ENCODE measurements around the gene CCDC136.

Gene CCDC136

DNA sequence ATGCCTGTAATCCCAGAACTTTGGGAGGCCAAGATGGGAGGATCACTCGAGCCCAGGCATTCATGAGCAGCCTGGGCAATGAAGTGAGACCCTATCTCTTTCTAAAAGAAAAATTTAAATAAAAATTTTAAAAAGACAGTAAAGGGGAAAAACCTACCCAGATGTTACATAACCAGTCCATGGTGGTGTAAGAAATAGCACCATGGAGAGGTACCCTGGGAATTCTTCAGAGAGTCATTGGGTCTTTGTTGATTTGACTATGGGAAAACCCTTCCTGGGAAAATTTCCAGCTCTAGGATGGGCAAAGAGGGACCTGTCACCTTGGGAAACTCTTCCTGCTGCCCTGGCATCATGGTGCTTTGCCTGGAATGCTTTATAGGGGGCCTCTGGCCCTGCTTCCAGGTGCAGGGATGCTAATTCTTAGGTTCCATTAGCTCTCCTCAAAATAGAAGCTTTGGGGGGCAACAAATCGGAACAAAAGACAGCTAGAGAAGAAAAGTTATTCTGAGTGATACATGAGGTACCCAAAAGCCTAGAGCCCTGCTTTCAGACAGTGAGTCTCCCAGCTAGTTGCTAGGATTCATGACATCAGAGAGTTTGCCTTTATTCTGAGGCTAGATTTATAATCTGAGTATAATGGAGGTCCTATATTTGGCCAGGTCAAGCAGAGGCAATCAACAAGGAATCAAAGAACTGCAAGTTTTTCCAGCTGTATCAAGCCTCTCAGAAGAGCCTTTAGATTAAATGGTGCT lies 10.1 kb downstream of the CCDC136 start:
- in situ Hi-C loops (cut with MboI; ENCODE audit: low pct_unique_long_range_greater_than_20kb, low sequenced_read_pairs, unreplicated experiment) = no loop called here
- no peak for DNase-seq (ENCODE audit: low spot score)
- TF ChIP-seq, protein P1, sequence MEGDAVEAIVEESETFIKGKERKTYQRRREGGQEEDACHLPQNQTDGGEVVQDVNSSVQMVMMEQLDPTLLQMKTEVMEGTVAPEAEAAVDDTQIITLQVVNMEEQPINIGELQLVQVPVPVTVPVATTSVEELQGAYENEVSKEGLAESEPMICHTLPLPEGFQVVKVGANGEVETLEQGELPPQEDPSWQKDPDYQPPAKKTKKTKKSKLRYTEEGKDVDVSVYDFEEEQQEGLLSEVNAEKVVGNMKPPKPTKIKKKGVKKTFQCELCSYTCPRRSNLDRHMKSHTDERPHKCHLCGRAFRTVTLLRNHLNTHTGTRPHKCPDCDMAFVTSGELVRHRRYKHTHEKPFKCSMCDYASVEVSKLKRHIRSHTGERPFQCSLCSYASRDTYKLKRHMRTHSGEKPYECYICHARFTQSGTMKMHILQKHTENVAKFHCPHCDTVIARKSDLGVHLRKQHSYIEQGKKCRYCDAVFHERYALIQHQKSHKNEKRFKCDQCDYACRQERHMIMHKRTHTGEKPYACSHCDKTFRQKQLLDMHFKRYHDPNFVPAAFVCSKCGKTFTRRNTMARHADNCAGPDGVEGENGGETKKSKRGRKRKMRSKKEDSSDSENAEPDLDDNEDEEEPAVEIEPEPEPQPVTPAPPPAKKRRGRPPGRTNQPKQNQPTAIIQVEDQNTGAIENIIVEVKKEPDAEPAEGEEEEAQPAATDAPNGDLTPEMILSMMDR (IDR thresholded peaks at IDR 0.05; ENCODE audit: extremely low read depth, insufficient read depth, missing control alignments) = no peak

DNA sequence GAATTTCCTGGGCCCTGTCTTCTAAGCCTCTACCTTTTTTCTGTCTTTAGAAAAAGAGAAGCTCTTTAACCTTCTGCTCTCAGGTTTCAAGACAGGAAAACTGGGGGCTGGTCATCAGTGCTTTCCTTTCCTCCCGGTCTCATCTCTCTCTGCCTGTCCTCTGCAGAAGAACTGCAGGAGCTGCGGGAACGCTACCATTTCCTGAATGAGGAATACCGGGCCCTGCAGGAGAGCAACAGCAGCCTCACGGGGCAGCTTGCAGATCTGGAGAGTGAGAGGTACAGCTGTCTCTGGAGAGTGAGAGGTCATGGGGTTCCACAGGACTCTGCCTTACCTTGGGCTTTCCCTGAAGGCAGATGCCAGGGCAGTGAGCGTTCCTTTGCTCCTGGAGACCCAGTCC lies 12.7 kb downstream of the CCDC136 start:
- in situ Hi-C loops (cut with MboI; ENCODE audit: low pct_unique_long_range_greater_than_20kb, low sequenced_read_pairs, unreplicated experiment) = no loop called here

DNA sequence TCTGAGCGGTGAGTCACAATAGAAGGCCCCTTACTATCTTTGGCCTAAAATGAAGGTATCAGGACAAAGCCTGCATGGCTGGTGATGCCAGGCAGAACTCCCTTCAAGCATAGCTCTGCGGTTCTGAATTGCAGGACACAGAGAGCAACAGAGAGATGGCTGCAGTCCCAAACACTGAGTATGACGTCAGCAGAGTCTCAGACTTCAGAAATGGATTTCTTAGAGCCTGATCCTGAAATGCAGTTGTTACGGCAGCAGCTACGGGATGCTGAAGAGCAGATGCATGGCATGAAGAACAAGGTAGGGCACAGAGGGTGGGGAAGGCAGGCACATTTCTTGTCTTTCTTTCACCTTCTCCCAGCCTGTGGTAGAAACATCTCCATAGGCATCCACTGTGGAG lies 13.5 kb downstream of the CCDC136 start:
- no peak for DNase-seq (ENCODE audit: low spot score)
- TF ChIP-seq, protein P1 (IDR thresholded peaks at IDR 0.05; ENCODE audit: extremely low read depth, insufficient read depth, missing control alignments) = no peak
- in situ Hi-C loops (cut with MboI; ENCODE audit: low pct_unique_long_range_greater_than_20kb, low sequenced_read_pairs, unreplicated experiment) = no loop called here

More for the DNA sequence above, 12.7 kb downstream of the CCDC136 start:
- no peak for DNase-seq (ENCODE audit: low spot score)
- TF ChIP-seq, protein P1 (IDR thresholded peaks at IDR 0.05; ENCODE audit: extremely low read depth, insufficient read depth, missing control alignments) = no peak

DNA sequence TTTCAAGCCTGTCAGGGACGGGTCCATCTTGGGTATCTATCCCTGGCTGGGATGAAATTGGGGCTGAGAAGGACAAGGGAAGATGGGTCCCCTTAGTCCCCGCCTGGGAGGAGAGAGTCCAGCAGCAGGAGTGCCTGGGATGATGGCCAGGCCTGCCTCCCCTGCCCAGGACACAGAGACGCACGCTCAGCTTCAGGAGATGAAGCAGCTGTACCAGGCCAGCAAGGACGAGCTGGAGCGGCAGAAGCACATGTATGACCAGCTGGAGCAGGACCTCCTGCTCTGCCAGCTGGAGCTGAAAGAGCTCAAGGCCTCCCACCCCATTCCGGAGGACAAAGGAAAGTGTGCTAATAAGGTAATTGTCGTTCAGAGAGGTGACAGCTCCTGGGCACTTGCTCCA lies 15.4 kb downstream of the CCDC136 start:
- TF ChIP-seq, protein P1 (IDR thresholded peaks at IDR 0.05; ENCODE audit: extremely low read depth, insufficient read depth, missing control alignments) = no peak
- DNase-seq (ENCODE audit: low spot score) = no peak
- in situ Hi-C loops (cut with MboI; ENCODE audit: low pct_unique_long_range_greater_than_20kb, low sequenced_read_pairs, unreplicated experiment) = no loop called here

DNA sequence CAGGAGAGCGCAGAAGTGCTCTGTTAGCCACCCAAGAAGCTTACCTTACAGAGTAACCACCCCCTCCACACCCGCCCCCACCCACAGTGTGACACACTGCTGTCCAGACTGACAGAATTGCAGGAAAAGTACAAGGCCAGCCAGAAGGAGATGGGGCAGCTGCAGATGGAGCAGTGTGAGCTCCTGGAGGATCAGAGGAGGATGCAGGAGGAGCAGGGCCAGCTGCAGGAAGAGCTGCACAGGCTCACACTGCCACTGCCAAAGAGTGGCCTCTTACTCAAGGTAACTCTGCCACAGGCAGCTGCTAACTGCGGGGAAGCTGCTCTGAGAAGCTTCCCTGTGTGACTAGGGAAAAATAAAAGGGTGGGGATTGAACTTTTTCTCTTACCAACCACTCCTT lies 17.6 kb downstream of the CCDC136 start:
- in situ Hi-C loops (cut with MboI; ENCODE audit: low pct_unique_long_range_greater_than_20kb, low sequenced_read_pairs, unreplicated experiment) = no loop called here
- DNase-seq (ENCODE audit: low spot score) = no peak
- TF ChIP-seq, protein P1 (IDR thresholded peaks at IDR 0.05; ENCODE audit: extremely low read depth, insufficient read depth, missing control alignments) = no peak

DNA sequence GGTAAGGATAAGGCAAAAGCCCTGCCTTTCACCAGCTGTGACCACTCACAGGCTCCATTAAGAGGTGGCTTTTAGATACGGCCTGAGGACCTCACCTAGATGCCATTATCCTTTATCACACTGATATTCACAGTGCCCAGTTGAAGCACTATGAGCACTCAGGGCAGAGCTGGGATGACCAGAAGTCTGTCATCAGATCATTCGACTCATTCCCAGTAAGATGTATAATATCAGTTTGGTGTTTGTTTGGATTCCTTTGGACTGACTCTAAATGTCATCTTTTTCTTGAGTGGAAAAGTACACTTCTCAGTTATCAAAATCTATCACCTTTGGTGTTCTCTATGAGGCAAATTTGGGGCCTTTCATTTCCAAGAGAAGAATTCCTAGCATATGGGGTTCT lies 18.7 kb downstream of the CCDC136 start:
- in situ Hi-C loops (cut with MboI; ENCODE audit: low pct_unique_long_range_greater_than_20kb, low sequenced_read_pairs, unreplicated experiment) = no loop called here
- TF ChIP-seq, protein P1 (IDR thresholded peaks at IDR 0.05; ENCODE audit: extremely low read depth, insufficient read depth, missing control alignments) = no peak
- no peak for DNase-seq (ENCODE audit: low spot score)
